Liver (tissue), 9 donors: ENCODE measurements around the gene PCNX2. TPM values are rescaled to one million over a fixed set of nuclear protein-coding genes. Genes with fewer than 3 reads are reported as not detected.

Experiments
- DNase-seq: peaks from one replicate; pipeline ENCODE4 v3.0.0-alpha.2; 2017; ENCODE audit warnings: low spot score
- H3K27ac ChIP-seq, 2 donors: one replicate each; pipeline ENCODE4 v1.7.0; 2013; ENCODE audit warnings: inconsistent platforms in 2 of 2, low read length in 2 of 2, control low read depth in 1 of 2, low read depth in 1 of 2, mild to moderate bottlenecking in 1 of 2
- H3K27me3 ChIP-seq, 4 donors: one replicate each; pipeline versions ENCODE4 v1.6.1 to v1.7.0; 2013; ENCODE audit warnings: low read length in 3 of 4, inconsistent platforms in 1 of 4, mild to moderate bottlenecking in 1 of 4, moderate library complexity in 1 of 4; ENCODE audit not compliant: control insufficient read depth in 4 of 4, insufficient read depth in 4 of 4
- H3K36me3 ChIP-seq, 4 donors: one replicate each; pipeline versions ENCODE4 v1.6.1 to v1.7.0; 2013; ENCODE audit warnings: low read length in 3 of 4, mild to moderate bottlenecking in 3 of 4, low read depth in 1 of 4, moderate library complexity in 1 of 4; ENCODE audit not compliant: control insufficient read depth in 4 of 4, insufficient read depth in 3 of 4
- H3K4me1 ChIP-seq, 4 donors: one replicate each; pipeline versions ENCODE4 v1.6.1 to v1.7.0; 2013; ENCODE audit warnings: low read length in 3 of 4, mild to moderate bottlenecking in 3 of 4, moderate library complexity in 1 of 4; ENCODE audit not compliant: control insufficient read depth in 4 of 4, insufficient read depth in 4 of 4
- H3K4me3 ChIP-seq, 3 donors: one replicate each; pipeline versions ENCODE4 v1.6.1 to v1.7.0; 2013; ENCODE audit warnings: low read length in 3 of 3, control low read depth in 1 of 3, low read depth in 1 of 3, mild to moderate bottlenecking in 1 of 3
- H3K9ac ChIP-seq, 2 donors: one replicate each; pipeline ENCODE4 v1.7.0; 2013; ENCODE audit warnings: low read length in 2 of 2, mild to moderate bottlenecking in 2 of 2, moderate library complexity in 2 of 2, control low read depth in 1 of 2, low read depth in 1 of 2
- H3K9me3 ChIP-seq, 4 donors: one replicate each; pipeline versions ENCODE4 v1.6.1 to v1.7.0; 2013; ENCODE audit warnings: low read length in 3 of 4; ENCODE audit not compliant: control insufficient read depth in 4 of 4
- EGR1 ChIP-seq, 2 donors: IDR thresholded peaks; 2 replicates each; pipeline ENCODE4 v1.6.1; 2016 to 2018; ENCODE audit warnings: antibody characterized with exemption in 2 of 2, low read depth in 2 of 2
- FOXA1 ChIP-seq: IDR thresholded peaks from 2 replicates; pipeline ENCODE4 v1.6.1; 2016; ENCODE audit warnings: antibody characterized with exemption
- FOXA2 ChIP-seq: IDR thresholded peaks from 2 replicates; pipeline ENCODE4 v1.6.1; 2016; ENCODE audit warnings: antibody characterized with exemption
- GABPA ChIP-seq, 2 donors: IDR thresholded peaks in 1 of 2; conservative IDR thresholded peaks in 1 of 2; 2 replicates each; pipeline ENCODE4 v1.6.1; 2016; ENCODE audit warnings: antibody characterized with exemption in 2 of 2, mild to moderate bottlenecking in 1 of 2, moderate library complexity in 1 of 2
- HNF4A ChIP-seq, 2 donors: conservative IDR thresholded peaks; 2 replicates each; pipeline ENCODE4 v1.6.1; 2016; ENCODE audit warnings: antibody characterized with exemption in 2 of 2, mild to moderate bottlenecking in 2 of 2
- HNF4G ChIP-seq: IDR thresholded peaks from 2 replicates; pipeline ENCODE4 v1.6.1; 2016; ENCODE audit warnings: antibody characterized with exemption
- JUND ChIP-seq, 2 donors: IDR thresholded peaks; 2 replicates each; pipeline ENCODE4 v1.6.1; 2016; ENCODE audit warnings: antibody characterized with exemption in 2 of 2
- NR2F2 ChIP-seq: IDR thresholded peaks from 2 replicates; pipeline ENCODE4 v1.6.1; 2016; ENCODE audit warnings: antibody characterized with exemption
- RAD21 ChIP-seq, 2 donors: IDR thresholded peaks; 2 replicates each; pipeline ENCODE4 v1.6.1; 2016; ENCODE audit warnings: antibody characterized with exemption in 2 of 2, mild to moderate bottlenecking in 2 of 2
- RXRA ChIP-seq, 2 donors: IDR thresholded peaks; 2 replicates each; pipeline ENCODE4 v1.6.1; 2017 to 2018; ENCODE audit warnings: antibody characterized with exemption in 2 of 2, mild to moderate bottlenecking in 1 of 2
- SP1 ChIP-seq: IDR thresholded peaks from 2 replicates; pipeline ENCODE4 v1.6.1; 2018; ENCODE audit warnings: antibody characterized with exemption, mild to moderate bottlenecking
- TAF1 ChIP-seq: conservative IDR thresholded peaks from 2 replicates; pipeline ENCODE4 v1.6.1; 2016; ENCODE audit warnings: antibody characterized with exemption, mild to moderate bottlenecking
- YY1 ChIP-seq: IDR thresholded peaks from 2 replicates; pipeline ENCODE4 v1.6.1; 2016; ENCODE audit warnings: antibody characterized with exemption, mild to moderate bottlenecking
- WGBS: extraction: QIAGEN DNeasy Blood & Tissue Kit; methylation state at CpG from one replicate; pipeline ENCODE4 v1.1.7; 2013; 5-methylcytosine and 5-hydroxymethylcytosine counted together
- polyA plus RNA-seq, 2 donors: library from polyadenylated mRNA; stranded (reverse) in 1 of 2; unstranded in 1 of 2; fragments of 200-250 nt in 1 of 2; fragments of >200 nt in 1 of 2; fragmentation: Nextera tagmentation in 1 of 2; extraction: Ambion mirVana in 1 of 2; gene quantifications; one replicate each; pipeline versions ENCODE4 v1.2.1 to v1.2.3, GENCODE V29; 2013 to 2015
- total RNA-seq, 2 donors: library from RNA; depleted of rRNA; stranded (reverse); fragments of >200 nt; gene quantifications; one replicate each; pipeline ENCODE4 v1.2.3, GENCODE V29; 2014
- TF ChIP-seq, protein P1 (sequence below): IDR thresholded peaks from 2 replicates; pipeline ENCODE4 v1.6.1; 2016; ENCODE audit warnings: antibody characterized with exemption
- TF ChIP-seq, protein P2 (sequence below): fragments of 150-350 bp; IDR thresholded peaks from 2 replicates; pipeline ENCODE4 v1.5.1; 2017; ENCODE audit warnings: improper control_type of control experiment, low read depth, low read length; ENCODE audit not compliant: missing input control
- TF ChIP-seq, protein P3 (sequence below): IDR thresholded peaks from 2 replicates; pipeline ENCODE4 v1.6.1; 2016; ENCODE audit warnings: antibody characterized with exemption
- TF ChIP-seq, protein P4 (sequence below): IDR thresholded peaks from 2 replicates; pipeline ENCODE4 v1.6.1; 2016; ENCODE audit warnings: antibody characterized with exemption, mild to moderate bottlenecking
- TF ChIP-seq, protein P5 (sequence below): IDR thresholded peaks from 2 replicates; pipeline ENCODE4 v1.6.1; 2016; ENCODE audit warnings: antibody characterized with exemption
- donor health status: healthy.
- donor health status: healthy.
- donor health status: healthy.
- donor health status: healthy.
- donor health status: healthy.

Gene PCNX2
- total and polyA plus RNA-seq, 4 donors, result 0.20 to 3.1 (median 0.92) TPM

DNA sequence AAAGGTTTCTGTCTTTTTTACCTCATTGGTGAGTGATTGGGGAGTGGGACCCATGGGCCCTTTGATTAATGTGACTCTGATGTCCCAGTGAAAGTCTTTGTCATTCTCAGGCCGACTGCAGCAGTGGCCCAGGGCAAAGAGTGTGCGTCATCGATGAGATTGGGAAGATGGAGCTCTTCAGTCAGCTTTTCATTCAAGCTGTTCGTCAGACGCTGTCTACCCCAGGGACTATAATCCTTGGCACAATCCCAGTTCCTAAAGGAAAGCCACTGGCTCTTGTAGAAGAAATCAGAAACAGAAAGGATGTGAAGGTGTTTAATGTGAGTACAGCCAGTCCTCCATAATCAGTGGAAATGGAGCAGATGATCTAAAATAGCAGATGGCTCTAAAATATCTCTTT lies 325.7 kb downstream of the PCNX2 start:
- Histone ChIP-seq H3K4me1 (no peaks in the 10 kb centered on the region), H3K9me3 (peaks cover 0 to 12% (median 5%) of the 10 kb centered on the region in 4 donors), H3K4me3 (no peak overlapping the region), H3K36me3 (peaks cover 9 to 53% (median 30%) of the 10 kb centered on the region in 4 donors), H3K27me3 (no peaks in the 10 kb centered on the region), H3K27ac (no peak overlapping the region), H3K9ac (no peak overlapping the region)
- no peak for DNase-seq
- 96% methylated on average over 5 of the region's 5 CpGs for WGBS
- TF ChIP-seq FOXA2 (no peak), FOXA1 (no peak), YY1 (no peak), RXRA (IDR thresholded peaks at IDR 0.05) (no peak), GABPA (IDR thresholded peaks at IDR 0.05 in 1 of 2, conservative IDR thresholded peaks at IDR 0.05 in 1 of 2) (no peak), EGR1 (IDR thresholded peaks at IDR 0.05; ENCODE audit: low read depth in 2 of 2) (no peak), SP1 (no peak), RAD21 (IDR thresholded peaks at IDR 0.05) (no peak), NR2F2 (no peak), HNF4A (conservative IDR thresholded peaks at IDR 0.05) (no peak), HNF4G (no peak), TAF1 (no peak)
- TF ChIP-seq, protein P1, sequence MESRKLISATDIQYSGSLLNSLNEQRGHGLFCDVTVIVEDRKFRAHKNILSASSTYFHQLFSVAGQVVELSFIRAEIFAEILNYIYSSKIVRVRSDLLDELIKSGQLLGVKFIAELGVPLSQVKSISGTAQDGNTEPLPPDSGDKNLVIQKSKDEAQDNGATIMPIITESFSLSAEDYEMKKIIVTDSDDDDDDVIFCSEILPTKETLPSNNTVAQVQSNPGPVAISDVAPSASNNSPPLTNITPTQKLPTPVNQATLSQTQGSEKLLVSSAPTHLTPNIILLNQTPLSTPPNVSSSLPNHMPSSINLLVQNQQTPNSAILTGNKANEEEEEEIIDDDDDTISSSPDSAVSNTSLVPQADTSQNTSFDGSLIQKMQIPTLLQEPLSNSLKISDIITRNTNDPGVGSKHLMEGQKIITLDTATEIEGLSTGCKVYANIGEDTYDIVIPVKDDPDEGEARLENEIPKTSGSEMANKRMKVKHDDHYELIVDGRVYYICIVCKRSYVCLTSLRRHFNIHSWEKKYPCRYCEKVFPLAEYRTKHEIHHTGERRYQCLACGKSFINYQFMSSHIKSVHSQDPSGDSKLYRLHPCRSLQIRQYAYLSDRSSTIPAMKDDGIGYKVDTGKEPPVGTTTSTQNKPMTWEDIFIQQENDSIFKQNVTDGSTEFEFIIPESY, result no peak
- TF ChIP-seq, protein P2, sequence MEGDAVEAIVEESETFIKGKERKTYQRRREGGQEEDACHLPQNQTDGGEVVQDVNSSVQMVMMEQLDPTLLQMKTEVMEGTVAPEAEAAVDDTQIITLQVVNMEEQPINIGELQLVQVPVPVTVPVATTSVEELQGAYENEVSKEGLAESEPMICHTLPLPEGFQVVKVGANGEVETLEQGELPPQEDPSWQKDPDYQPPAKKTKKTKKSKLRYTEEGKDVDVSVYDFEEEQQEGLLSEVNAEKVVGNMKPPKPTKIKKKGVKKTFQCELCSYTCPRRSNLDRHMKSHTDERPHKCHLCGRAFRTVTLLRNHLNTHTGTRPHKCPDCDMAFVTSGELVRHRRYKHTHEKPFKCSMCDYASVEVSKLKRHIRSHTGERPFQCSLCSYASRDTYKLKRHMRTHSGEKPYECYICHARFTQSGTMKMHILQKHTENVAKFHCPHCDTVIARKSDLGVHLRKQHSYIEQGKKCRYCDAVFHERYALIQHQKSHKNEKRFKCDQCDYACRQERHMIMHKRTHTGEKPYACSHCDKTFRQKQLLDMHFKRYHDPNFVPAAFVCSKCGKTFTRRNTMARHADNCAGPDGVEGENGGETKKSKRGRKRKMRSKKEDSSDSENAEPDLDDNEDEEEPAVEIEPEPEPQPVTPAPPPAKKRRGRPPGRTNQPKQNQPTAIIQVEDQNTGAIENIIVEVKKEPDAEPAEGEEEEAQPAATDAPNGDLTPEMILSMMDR, result no peak
- TF ChIP-seq, protein P3, sequence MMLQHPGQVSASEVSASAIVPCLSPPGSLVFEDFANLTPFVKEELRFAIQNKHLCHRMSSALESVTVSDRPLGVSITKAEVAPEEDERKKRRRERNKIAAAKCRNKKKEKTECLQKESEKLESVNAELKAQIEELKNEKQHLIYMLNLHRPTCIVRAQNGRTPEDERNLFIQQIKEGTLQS, result no peak
- TF ChIP-seq, protein P4, sequence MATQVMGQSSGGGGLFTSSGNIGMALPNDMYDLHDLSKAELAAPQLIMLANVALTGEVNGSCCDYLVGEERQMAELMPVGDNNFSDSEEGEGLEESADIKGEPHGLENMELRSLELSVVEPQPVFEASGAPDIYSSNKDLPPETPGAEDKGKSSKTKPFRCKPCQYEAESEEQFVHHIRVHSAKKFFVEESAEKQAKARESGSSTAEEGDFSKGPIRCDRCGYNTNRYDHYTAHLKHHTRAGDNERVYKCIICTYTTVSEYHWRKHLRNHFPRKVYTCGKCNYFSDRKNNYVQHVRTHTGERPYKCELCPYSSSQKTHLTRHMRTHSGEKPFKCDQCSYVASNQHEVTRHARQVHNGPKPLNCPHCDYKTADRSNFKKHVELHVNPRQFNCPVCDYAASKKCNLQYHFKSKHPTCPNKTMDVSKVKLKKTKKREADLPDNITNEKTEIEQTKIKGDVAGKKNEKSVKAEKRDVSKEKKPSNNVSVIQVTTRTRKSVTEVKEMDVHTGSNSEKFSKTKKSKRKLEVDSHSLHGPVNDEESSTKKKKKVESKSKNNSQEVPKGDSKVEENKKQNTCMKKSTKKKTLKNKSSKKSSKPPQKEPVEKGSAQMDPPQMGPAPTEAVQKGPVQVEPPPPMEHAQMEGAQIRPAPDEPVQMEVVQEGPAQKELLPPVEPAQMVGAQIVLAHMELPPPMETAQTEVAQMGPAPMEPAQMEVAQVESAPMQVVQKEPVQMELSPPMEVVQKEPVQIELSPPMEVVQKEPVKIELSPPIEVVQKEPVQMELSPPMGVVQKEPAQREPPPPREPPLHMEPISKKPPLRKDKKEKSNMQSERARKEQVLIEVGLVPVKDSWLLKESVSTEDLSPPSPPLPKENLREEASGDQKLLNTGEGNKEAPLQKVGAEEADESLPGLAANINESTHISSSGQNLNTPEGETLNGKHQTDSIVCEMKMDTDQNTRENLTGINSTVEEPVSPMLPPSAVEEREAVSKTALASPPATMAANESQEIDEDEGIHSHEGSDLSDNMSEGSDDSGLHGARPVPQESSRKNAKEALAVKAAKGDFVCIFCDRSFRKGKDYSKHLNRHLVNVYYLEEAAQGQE, result no peak
- TF ChIP-seq, protein P5, sequence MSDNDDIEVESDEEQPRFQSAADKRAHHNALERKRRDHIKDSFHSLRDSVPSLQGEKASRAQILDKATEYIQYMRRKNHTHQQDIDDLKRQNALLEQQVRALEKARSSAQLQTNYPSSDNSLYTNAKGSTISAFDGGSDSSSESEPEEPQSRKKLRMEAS, result no peak

DNA sequence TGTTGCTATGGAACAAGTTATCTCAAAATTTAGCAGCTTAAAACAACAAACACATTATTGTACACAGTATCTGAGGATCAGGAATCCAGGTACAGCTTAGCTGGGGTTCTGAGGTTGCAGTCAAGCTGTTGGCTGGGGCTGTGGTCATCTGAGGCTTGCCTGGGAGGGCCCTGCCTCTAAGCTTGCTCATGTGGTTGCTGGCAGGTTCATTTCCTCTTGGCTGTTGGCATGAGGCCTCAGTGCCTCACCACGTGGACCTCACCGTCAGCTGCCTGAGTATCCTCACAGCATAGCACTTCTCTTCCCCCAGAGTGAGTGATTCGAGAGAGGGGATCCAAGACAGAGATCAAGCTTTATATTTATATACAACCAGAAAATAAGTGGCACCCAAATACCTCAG lies 326.6 kb downstream of the PCNX2 start:
- no peak for DNase-seq
- peaks cover 0 to 12% (median 4%) of the 10 kb centered on the region in 4 donors for H3K9me3 ChIP-seq
- H3K9ac ChIP-seq, result no peak overlapping the region
- H3K27me3 ChIP-seq, result no peaks in the 10 kb centered on the region
- H3K4me1 ChIP-seq, result no peaks in the 10 kb centered on the region
- H3K36me3 ChIP-seq, result peaks cover 9 to 50% (median 31%) of the 10 kb centered on the region in 4 donors
- no peak overlapping the region for H3K4me3 ChIP-seq
- no peak overlapping the region for H3K27ac ChIP-seq
- WGBS, result 81% methylated on average over 3 of the region's 3 CpGs
- TF ChIP-seq EGR1 (IDR thresholded peaks at IDR 0.05; ENCODE audit: low read depth in 2 of 2) (no peak), SP1 (no peak), GABPA (IDR thresholded peaks at IDR 0.05 in 1 of 2, conservative IDR thresholded peaks at IDR 0.05 in 1 of 2) (no peak), FOXA1 (no peak), HNF4G (no peak), NR2F2 (no peak), HNF4A (conservative IDR thresholded peaks at IDR 0.05) (no peak), JUND (IDR thresholded peaks at IDR 0.05) (no peak), RAD21 (IDR thresholded peaks at IDR 0.05) (no peak), FOXA2 (no peak), YY1 (no peak), TAF1 (no peak), RXRA (IDR thresholded peaks at IDR 0.05) (no peak)
- TF ChIP-seq, protein P2, result no peak
- TF ChIP-seq, protein P3, result no peak
- TF ChIP-seq, protein P5, result no peak
